Measurements from ENCODE around the gene UBE2V1. TPM values are rescaled to one million over a fixed set of nuclear protein-coding genes. Genes with fewer than 3 reads are reported as not detected.
"Not testable (repeated sequence)": the region's sequence is repeated elsewhere in the genome, so short reads cannot be mapped to it uniquely, and the experiment has no call there.

UBE2V1 gene
- total RNA-seq, 4 donors from 2014 or later = 58.8 to 86.7 (median 77.3) TPM

GRCh38 chr20:50088022-50088421 is 24.9 kb downstream of the UBE2V1 start:
- Histone ChIP-seq H3K27me3 (no peaks in the 10 kb centered on the region), H3K36me3 (peaks cover 0 to 35% (median 0%) of the 10 kb centered on the region in 3 donors), H3K9me3 (no peaks in the 10 kb centered on the region), H3K4me3 (no peak overlapping the region), H3K27ac (no peak overlapping the region), H3K4me1 (peaks cover 0 to 38% (median 8%) of the 10 kb centered on the region in 4 donors)
- 72 to 89% methylated on average over 2 of the region's 2 CpGs for WGBS, 2 donors
- no peak for TF ChIP-seq EP300 (IDR thresholded peaks at IDR 0.05)
- TF ChIP-seq, protein P1, sequence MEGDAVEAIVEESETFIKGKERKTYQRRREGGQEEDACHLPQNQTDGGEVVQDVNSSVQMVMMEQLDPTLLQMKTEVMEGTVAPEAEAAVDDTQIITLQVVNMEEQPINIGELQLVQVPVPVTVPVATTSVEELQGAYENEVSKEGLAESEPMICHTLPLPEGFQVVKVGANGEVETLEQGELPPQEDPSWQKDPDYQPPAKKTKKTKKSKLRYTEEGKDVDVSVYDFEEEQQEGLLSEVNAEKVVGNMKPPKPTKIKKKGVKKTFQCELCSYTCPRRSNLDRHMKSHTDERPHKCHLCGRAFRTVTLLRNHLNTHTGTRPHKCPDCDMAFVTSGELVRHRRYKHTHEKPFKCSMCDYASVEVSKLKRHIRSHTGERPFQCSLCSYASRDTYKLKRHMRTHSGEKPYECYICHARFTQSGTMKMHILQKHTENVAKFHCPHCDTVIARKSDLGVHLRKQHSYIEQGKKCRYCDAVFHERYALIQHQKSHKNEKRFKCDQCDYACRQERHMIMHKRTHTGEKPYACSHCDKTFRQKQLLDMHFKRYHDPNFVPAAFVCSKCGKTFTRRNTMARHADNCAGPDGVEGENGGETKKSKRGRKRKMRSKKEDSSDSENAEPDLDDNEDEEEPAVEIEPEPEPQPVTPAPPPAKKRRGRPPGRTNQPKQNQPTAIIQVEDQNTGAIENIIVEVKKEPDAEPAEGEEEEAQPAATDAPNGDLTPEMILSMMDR (IDR thresholded peaks at IDR 0.05) = no peak
- no peak for TF ChIP-seq POLR2A (IDR thresholded peaks at IDR 0.05)
- no peak for DNase-seq (ENCODE audit: low spot score in 2 of 2)

- WGBS, 2 donors = 2 to 6% methylated on average over 10 of the region's 10 CpGs
- peak overlapping the region in 1 of 4 donors; percentile 48 for H3K27ac ChIP-seq
- H3K27me3 ChIP-seq = no peaks in the 10 kb centered on the region
- no peaks in the 10 kb centered on the region for H3K9me3 ChIP-seq
- peaks cover 0 to 36% (median 8%) of the 10 kb centered on the region in 4 donors for H3K4me1 ChIP-seq
- H3K36me3 ChIP-seq = peaks cover 0 to 49% (median 0%) of the 10 kb centered on the region in 3 donors
- peak in 1 of 2 donors; percentile 34 for DNase-seq (ENCODE audit: low spot score in 2 of 2)
- TF ChIP-seq, protein P1 (IDR thresholded peaks at IDR 0.05) = peak; percentile 72 to 83 (median 75)
- TF ChIP-seq POLR2A (IDR thresholded peaks at IDR 0.05) = no peak
- TF ChIP-seq EP300 (IDR thresholded peaks at IDR 0.05) = no peak
- H3K4me3 ChIP-seq = peak overlapping the region in 2 of 4 donors; percentile 17 to 19
Observed at GRCh38 chr20:50085481-50086365, 27.2 kb downstream of the UBE2V1 start.

- Histone ChIP-seq H3K36me3 (peaks cover 0 to 45% (median 0%) of the 10 kb centered on the region in 3 donors), H3K4me3 (no peak overlapping the region), H3K9me3 (no peaks in the 10 kb centered on the region), H3K4me1 (peaks cover 0 to 36% (median 8%) of the 10 kb centered on the region in 4 donors), H3K27ac (no peak overlapping the region), H3K27me3 (no peaks in the 10 kb centered on the region)
- WGBS, 2 donors = 68 to 74% methylated on average over 5 of the region's 5 CpGs
- DNase-seq (ENCODE audit: low spot score in 2 of 2) = no peak
- TF ChIP-seq EP300 (IDR thresholded peaks at IDR 0.05) (no peak), POLR2A (IDR thresholded peaks at IDR 0.05) (no peak)
- TF ChIP-seq, protein P1 (IDR thresholded peaks at IDR 0.05) = no peak
Observed at GRCh38 chr20:50085146-50085480, 27.8 kb downstream of the UBE2V1 start.

- TF ChIP-seq POLR2A (IDR thresholded peaks at IDR 0.05) = no peak
- TF ChIP-seq, protein P1 (IDR thresholded peaks at IDR 0.05) = no peak
- TF ChIP-seq EP300 (IDR thresholded peaks at IDR 0.05) = no peak
- Histone ChIP-seq H3K36me3 (peaks cover 0 to 24% (median 0%) of the 10 kb centered on the region in 3 donors), H3K4me3 (no peak overlapping the region), H3K27me3 (no peaks in the 10 kb centered on the region), H3K4me1 (peaks cover 0 to 25% (median 8%) of the 10 kb centered on the region in 4 donors), H3K9me3 (no peaks in the 10 kb centered on the region), H3K27ac (no peak overlapping the region)
- no peak for DNase-seq (ENCODE audit: low spot score in 2 of 2)
- 92 to 94% methylated on average over 7 of the region's 7 CpGs for WGBS, 2 donors
Observed at GRCh38 chr20:50083034-50083433, 29.9 kb downstream of the UBE2V1 start.

DNA sequence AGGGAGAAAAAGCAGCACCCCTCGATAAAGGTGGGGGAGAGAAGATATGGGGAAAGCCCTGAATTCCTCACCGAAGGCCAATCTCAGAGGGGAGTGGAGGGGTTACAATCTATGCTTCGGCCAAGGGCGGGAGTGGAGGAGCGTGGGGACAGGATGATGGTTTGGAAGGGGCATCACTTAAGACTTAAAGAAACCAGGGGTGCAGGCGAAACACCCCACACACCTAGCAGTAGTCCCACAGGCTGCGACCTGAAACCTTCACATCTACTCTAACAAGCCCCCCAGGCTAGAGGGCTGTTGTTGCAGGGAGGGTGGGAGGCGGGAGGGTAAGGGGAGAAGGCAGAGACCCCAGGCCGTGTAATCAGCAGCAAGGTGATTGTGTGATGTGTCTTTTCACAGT is 30.9 kb downstream of the UBE2V1 start:
- not testable (repeated sequence) for DNase-seq (ENCODE audit: low spot score in 2 of 2); H3K27ac ChIP-seq; H3K27me3 ChIP-seq; H3K4me3 ChIP-seq; H3K9me3 ChIP-seq
- H3K36me3 ChIP-seq = peaks cover 0 to 23% (median 0%) of the 10 kb centered on the region in 3 donors
- WGBS, 2 donors = 84 to 86% methylated on average over 9 of the region's 9 CpGs
- H3K4me1 ChIP-seq = peaks cover 0 to 22% (median 8%) of the 10 kb centered on the region in 4 donors
